Fibroblast of pulmonary artery (primary cell): ENCODE measurements around the gene LRP1B.

Experiments used
- DNase-seq: peaks from one replicate; pipeline ENCODE4 v3.0.0-alpha.2; 2010; ENCODE audit warnings: low read depth
- H3K4me3 ChIP-seq: replicated peaks from 2 replicates; pipeline ENCODE4 v1.5.1; 2011; ENCODE audit warnings: low read depth, mild to moderate bottlenecking, control low read depth, low read length, moderate library complexity
- TF ChIP-seq, protein P1 (sequence below): IDR thresholded peaks from 2 replicates; pipeline ENCODE4 v1.5.1; 2011; ENCODE audit warnings: mild to moderate bottlenecking, control low read depth, low read length, inconsistent platforms; ENCODE audit errors: missing control alignments

Gene LRP1B

DNA sequence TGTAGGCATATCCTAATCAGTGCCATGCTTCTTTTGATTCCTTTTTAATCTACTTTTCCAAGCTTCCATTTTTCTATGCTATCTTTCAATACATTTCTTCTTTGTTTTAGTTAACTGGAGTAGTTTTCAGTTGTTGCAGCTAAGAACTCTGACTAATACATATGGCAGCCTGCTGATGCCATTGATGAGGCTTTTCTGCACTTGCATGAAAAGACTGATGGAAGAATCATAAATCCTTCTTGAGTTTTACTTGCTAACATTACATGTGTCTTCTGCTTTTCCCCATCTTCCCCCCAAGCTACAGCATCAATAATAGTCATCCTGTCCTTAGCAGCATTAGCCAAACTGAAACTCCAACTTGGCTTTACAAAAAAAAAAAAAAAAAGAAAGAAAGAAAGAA lies 203.3 kb downstream of the LRP1B start:
- no peak overlapping the region for H3K4me3 ChIP-seq
- DNase-seq, result no peak
- TF ChIP-seq, protein P1, sequence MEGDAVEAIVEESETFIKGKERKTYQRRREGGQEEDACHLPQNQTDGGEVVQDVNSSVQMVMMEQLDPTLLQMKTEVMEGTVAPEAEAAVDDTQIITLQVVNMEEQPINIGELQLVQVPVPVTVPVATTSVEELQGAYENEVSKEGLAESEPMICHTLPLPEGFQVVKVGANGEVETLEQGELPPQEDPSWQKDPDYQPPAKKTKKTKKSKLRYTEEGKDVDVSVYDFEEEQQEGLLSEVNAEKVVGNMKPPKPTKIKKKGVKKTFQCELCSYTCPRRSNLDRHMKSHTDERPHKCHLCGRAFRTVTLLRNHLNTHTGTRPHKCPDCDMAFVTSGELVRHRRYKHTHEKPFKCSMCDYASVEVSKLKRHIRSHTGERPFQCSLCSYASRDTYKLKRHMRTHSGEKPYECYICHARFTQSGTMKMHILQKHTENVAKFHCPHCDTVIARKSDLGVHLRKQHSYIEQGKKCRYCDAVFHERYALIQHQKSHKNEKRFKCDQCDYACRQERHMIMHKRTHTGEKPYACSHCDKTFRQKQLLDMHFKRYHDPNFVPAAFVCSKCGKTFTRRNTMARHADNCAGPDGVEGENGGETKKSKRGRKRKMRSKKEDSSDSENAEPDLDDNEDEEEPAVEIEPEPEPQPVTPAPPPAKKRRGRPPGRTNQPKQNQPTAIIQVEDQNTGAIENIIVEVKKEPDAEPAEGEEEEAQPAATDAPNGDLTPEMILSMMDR, result no peak

DNA sequence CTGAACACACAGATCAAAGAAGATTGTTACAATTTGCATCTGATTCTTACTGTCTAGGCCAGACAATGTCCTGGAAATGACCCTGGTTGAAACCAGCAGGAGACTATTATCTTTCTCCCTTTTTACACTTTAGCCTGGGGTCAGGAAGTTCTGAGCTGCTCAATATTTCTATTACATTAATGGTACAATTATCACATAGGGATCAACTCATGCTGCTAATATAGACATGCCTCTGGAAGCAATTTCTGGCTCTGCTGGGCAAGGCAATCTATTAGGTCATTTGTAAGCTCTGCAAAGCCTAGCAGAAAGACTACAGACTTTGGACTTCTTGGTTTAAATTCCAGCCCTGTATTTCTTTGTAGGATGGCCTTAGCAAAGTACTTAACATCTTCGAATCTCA lies 205.3 kb downstream of the LRP1B start:
- no peak overlapping the region for H3K4me3 ChIP-seq
- TF ChIP-seq, protein P1, result no peak
- DNase-seq, result no peak

DNA sequence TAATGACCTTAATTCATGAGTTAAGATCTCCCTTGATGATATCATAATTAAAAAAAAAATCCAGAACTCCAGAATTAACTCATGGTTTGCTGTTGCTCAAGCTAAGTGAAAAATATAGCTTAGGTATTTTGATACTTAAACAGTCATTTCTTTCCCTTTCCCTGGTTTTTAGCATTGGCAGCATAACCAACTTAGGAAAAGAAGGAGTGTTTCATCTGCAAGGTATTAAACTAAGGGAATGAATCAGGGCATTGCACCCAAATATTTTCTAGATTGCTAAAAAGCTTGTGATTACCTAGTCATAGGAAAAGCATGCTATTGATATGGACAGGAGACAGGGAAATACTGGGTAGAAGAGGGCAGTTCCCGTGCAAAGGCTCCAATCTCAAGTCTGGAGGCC lies 207.2 kb downstream of the LRP1B start:
- no peak overlapping the region for H3K4me3 ChIP-seq
- DNase-seq, result no peak
- TF ChIP-seq, protein P1, result no peak

DNA sequence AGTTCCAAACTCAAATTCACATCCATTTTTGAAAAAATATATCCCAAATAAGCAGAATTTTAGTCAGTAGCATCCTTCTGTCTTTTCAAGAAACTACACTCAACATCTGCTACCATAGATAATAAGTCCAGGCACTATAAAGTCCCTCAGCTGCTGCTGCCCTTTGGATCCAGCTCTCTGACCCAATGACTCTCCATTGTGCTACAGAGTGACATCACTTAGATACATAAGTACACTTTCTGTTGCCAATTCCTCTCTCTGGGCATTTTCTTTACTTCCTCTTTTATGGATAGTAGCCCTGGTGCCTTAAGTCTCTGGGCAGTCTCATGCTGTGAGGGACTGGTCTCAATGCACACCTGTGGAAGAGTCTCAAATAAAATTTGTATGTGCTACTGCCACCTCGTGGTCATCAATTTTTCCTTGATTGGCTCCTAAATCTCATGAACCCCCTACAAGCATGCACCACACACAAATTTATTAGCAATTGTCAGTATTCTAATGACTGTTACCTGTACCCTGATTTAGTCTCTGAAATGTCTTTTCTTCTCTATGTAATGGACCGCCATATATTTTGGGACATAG lies 219.2 kb downstream of the LRP1B start:
- DNase-seq, result peak; percentile 51
- no peak overlapping the region for H3K4me3 ChIP-seq
- TF ChIP-seq, protein P1, result peak; percentile 41

DNA sequence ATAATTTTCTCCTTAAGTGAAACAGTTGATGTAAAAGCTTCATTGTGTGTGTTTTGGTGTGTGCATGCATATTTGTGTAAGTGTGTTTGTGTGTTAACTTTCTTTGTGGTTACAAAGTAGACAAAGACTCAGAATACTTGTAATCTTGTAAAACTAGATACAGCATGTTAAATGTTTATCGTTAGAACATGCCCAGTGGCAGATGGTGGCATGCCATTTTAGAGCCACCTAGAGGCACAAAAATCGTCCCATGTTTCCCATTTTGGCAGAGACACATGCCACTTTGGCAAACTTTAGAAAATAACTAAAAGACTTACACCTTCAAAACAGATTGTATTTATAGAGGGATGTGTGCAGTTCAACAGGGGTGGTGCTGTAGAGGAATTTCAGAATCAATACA lies 224.1 kb downstream of the LRP1B start:
- H3K4me3 ChIP-seq, result no peak overlapping the region
- TF ChIP-seq, protein P1, result no peak
- DNase-seq, result no peak

DNA sequence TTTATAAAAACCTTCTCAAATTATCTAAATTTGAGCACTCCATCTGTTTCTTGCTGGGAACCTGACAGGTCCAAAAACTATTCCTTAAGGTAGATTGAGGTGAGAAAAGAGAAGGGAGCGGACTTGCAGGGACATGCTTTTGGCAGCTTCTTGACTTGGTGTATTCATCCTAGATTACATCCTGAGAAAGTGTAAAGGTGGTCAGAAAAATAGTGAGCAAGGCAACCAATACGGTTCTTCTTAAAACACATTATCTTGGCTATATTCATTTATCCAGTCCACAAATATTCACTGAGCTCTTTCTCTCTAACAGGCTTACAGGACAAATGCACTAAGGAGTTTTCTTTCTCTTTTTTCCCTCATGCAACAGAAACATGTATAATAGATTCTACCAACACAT lies 230.0 kb downstream of the LRP1B start:
- H3K4me3 ChIP-seq, result no peak overlapping the region
- no peak for DNase-seq
- TF ChIP-seq, protein P1, result no peak

DNA sequence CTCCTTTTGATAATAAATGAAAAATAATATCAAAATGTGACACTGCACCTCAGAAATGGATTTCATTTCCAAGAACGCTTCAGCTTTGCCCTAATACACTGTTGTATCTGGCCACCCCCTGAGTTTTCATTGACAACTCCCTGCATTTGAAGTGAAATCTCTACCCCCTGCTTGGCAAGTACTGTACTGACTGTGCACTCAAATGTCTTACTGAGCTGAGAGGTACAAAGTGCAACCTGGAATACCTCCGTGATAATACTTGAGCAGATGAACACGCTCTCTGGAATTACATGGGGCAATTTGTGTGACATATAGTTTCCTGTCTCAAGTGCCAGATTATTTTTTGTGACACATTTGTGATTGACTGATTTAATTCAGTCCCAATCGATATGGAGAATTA lies 231.1 kb downstream of the LRP1B start:
- TF ChIP-seq, protein P1, result no peak
- no peak for DNase-seq
- no peak overlapping the region for H3K4me3 ChIP-seq
